HCT116 (cell line): ENCODE data around the gene OASL. TPM values are rescaled to one million over a fixed set of nuclear protein-coding genes. Genes with fewer than 3 reads are reported as not detected.

Source experiments
- ATAC-seq: fragments of 200-7000 bp; cut with Tn5 transposase; 2 replicates; pipeline ENCODE4 v1.9.1; 2020; ENCODE audit warnings: mild to moderate bottlenecking, moderate library complexity
- BruUV-seq: library from RNA; stranded (reverse); fragments of 400-500 nt; replicated peaks from 2 replicates; lab custom pipeline; 2021; lab: Mats Ljungman, UMichigan
- CTCF ChIA-PET: fragments of 300-600 bp; sonication (Branson Sonifier 250); formaldehyde crosslinking; loops from one replicate; lab custom pipeline; 2021; ENCODE audit warnings: antibody characterized with exemption; lab: Charles Lee
- POLR2A ChIA-PET: fragments of 300-600, 350-600 bp; sonication (Branson Sonifier 250); formaldehyde crosslinking; loops from one replicate; lab custom pipeline; 2021; ENCODE audit warnings: antibody characterized with exemption; lab: Charles Lee
- RAD21 ChIA-PET, 2 experiments: fragments of 300-600 bp; sonication (Branson Sonifier 250); formaldehyde crosslinking; loops; one replicate each; lab custom pipeline; 2023; ENCODE audit warnings: low total read pairs in 2 of 2; ENCODE audit not compliant: uncharacterized antibody in 2 of 2, unreplicated experiment in 2 of 2, low non-redundant PET in 1 of 2; lab: Charles Lee
- DNase-seq: peaks from one replicate; pipeline ENCODE4 v3.0.0-alpha.2; 2010; ENCODE audit warnings: low read depth, low spot score
- H2AFZ ChIP-seq: fragments of 200-600 bp; shearing (Covaris generic), sonication (generic); 2 replicates; pipeline ENCODE4 v1.6.1; 2017; ENCODE audit warnings: low read depth, mixed run types, mixed read lengths, antibody characterized with exemption, low read length; ENCODE audit not compliant: poor library complexity, severe bottlenecking
- H3K27ac ChIP-seq: 2 replicates; pipeline ENCODE4 v1.5.1; 2012; ENCODE audit warnings: low read depth, low read length
- H3K27me3 ChIP-seq: fragments of 200-600 bp; sonication (generic); 2 replicates; pipeline ENCODE4 v1.6.1; 2016; ENCODE audit warnings: mixed run types, low read length, mixed read lengths; ENCODE audit not compliant: insufficient read depth
- H3K36me3 ChIP-seq, 2 experiments: fragments of 200-500 bp in 1 of 2; fragments of 200-600 bp in 1 of 2; sonication (Bioruptor generic) in 1 of 2; sonication (generic) in 1 of 2; 2 replicates each; pipeline versions ENCODE4 v1.5.1 to v1.6.1; 2014 to 2016; ENCODE audit warnings: low read length in 2 of 2, inconsistent platforms in 1 of 2, mixed read lengths in 1 of 2, mixed run types in 1 of 2; ENCODE audit not compliant: insufficient read depth in 2 of 2, control insufficient read depth in 1 of 2
- H3K4me1 ChIP-seq, 2 experiments: fragments of 200-600 bp in 1 of 2; sonication (generic) in 1 of 2; 2 replicates each; pipeline versions ENCODE4 v1.5.1 to v1.6.1; 2012 to 2017; ENCODE audit warnings: low read length in 2 of 2, inconsistent platforms in 1 of 2, mild to moderate bottlenecking in 1 of 2, mixed read lengths in 1 of 2, mixed run types in 1 of 2, moderate library complexity in 1 of 2; ENCODE audit not compliant: insufficient read depth in 2 of 2, control insufficient read depth in 1 of 2
- H3K4me2 ChIP-seq: fragments of 200-600 bp; sonication (generic); 2 replicates; pipeline ENCODE4 v1.6.1; 2017; ENCODE audit warnings: mixed run types, low read length, mixed read lengths
- H3K4me3 ChIP-seq, 2 experiments: fragments of 200-600 bp in 1 of 2; sonication (generic) in 1 of 2; replicated peaks in 1 of 2; 2 replicates each; pipeline ENCODE4 v1.5.1; 2011 to 2016; ENCODE audit warnings: low read length in 2 of 2, control low read depth in 1 of 2, low read depth in 1 of 2, mild to moderate bottlenecking in 1 of 2, mixed read lengths in 1 of 2, mixed run types in 1 of 2
- H3K79me2 ChIP-seq: fragments of 200-600 bp; sonication (generic); 2 replicates; pipeline ENCODE4 v1.6.1; 2017; ENCODE audit warnings: mild to moderate bottlenecking, mixed run types, low read length, moderate library complexity, mixed read lengths; ENCODE audit not compliant: insufficient read depth
- H3K9ac ChIP-seq: fragments of 200-600 bp; sonication (generic); 2 replicates; pipeline ENCODE4 v1.6.1; 2016; ENCODE audit warnings: low read length, mixed read lengths
- H3K9me2 ChIP-seq: fragments of 200-600 bp; sonication (generic), shearing (Covaris generic); 2 replicates; pipeline ENCODE4 v1.6.1; 2017; ENCODE audit warnings: mixed run types, mild to moderate bottlenecking, moderate library complexity; ENCODE audit not compliant: insufficient read depth
- H3K9me3 ChIP-seq, 2 experiments: fragments of 200-500 bp in 1 of 2; fragments of 200-600 bp in 1 of 2; sonication (Bioruptor generic) in 1 of 2; sonication (generic) in 1 of 2; 2 replicates each; pipeline ENCODE4 v1.6.1; 2014 to 2017; ENCODE audit warnings: low read length in 2 of 2, mixed read lengths in 2 of 2, inconsistent platforms in 1 of 2, low read depth in 1 of 2, mild to moderate bottlenecking in 1 of 2, mixed run types in 1 of 2, moderate library complexity in 1 of 2; ENCODE audit not compliant: control insufficient read depth in 1 of 2, insufficient read depth in 1 of 2
- H4K20me1 ChIP-seq: fragments of 200-600 bp; sonication (generic), shearing (Covaris generic); 2 replicates; pipeline ENCODE4 v1.6.1; 2017; ENCODE audit warnings: mixed run types, mild to moderate bottlenecking, moderate library complexity; ENCODE audit not compliant: insufficient read depth
- CBX3 ChIP-seq: IDR thresholded peaks from 2 replicates; pipeline ENCODE4 v1.6.1; 2012; ENCODE audit warnings: low read depth
- CEBPB ChIP-seq: IDR thresholded peaks from 2 replicates; pipeline ENCODE4 v1.6.1; 2012; ENCODE audit warnings: low read depth
- EGR1 ChIP-seq: IDR thresholded peaks from 2 replicates; pipeline ENCODE4 v1.6.1; 2012; ENCODE audit warnings: low read depth
- ELF1 ChIP-seq: IDR thresholded peaks from 2 replicates; pipeline ENCODE4 v1.6.1; 2012; ENCODE audit warnings: low read depth, borderline replicate concordance
- EZH2 ChIP-seq: fragments of 200-600 bp; sonication (generic); IDR thresholded peaks from 2 replicates; pipeline ENCODE4 v1.6.1; 2017; ENCODE audit warnings: antibody characterized with exemption, mixed run types
- EZH2phosphoT487 ChIP-seq: fragments of 200-600 bp; IDR thresholded peaks from 2 replicates; pipeline ENCODE4 v1.6.1; 2018; ENCODE audit warnings: antibody characterized with exemption, borderline replicate concordance
- FOSL1 ChIP-seq: IDR thresholded peaks from 2 replicates; pipeline ENCODE4 v1.6.1; 2012; ENCODE audit warnings: low read depth
- JUND ChIP-seq: IDR thresholded peaks from 2 replicates; pipeline ENCODE4 v1.6.1; 2012
- POLR2A ChIP-seq: IDR thresholded peaks from 2 replicates; pipeline ENCODE4 v1.7.0; 2011; ENCODE audit warnings: borderline replicate concordance; ENCODE audit not compliant: insufficient read depth, insufficient read length; ENCODE audit errors: extremely low read depth
- POLR2AphosphoS5 ChIP-seq: IDR thresholded peaks from 2 replicates; pipeline ENCODE4 v1.6.1; 2011; ENCODE audit warnings: mild to moderate bottlenecking, low read depth, low read length, moderate library complexity
- RAD21 ChIP-seq: IDR thresholded peaks from 2 replicates; pipeline ENCODE4 v1.6.1; 2012; ENCODE audit warnings: low read depth, mild to moderate bottlenecking
- SIN3A ChIP-seq: IDR thresholded peaks from 2 replicates; pipeline ENCODE4 v1.6.1; 2012; ENCODE audit warnings: low read depth
- SRF ChIP-seq: IDR thresholded peaks from 2 replicates; pipeline ENCODE4 v1.6.1; 2012; ENCODE audit warnings: low read depth
- TCF7L2 ChIP-seq: IDR thresholded peaks from 2 replicates; pipeline ENCODE4 v1.7.0; 2011; ENCODE audit warnings: borderline replicate concordance, inconsistent platforms; ENCODE audit not compliant: insufficient read depth, insufficient read length; ENCODE audit errors: extremely low read depth
- ZBTB33 ChIP-seq: IDR thresholded peaks from 2 replicates; pipeline ENCODE4 v1.6.1; 2011; ENCODE audit warnings: mild to moderate bottlenecking, low read length, moderate library complexity; ENCODE audit not compliant: insufficient replicate concordance; ENCODE audit errors: extremely low read depth
- ZFX ChIP-seq: fragments of 450-650 bp; IDR thresholded peaks from 2 replicates; pipeline ENCODE4 v1.6.1; 2017
- ZNF274 ChIP-seq: fragments of 200-500 bp; sonication (Bioruptor generic); IDR thresholded peaks from 2 replicates; pipeline ENCODE4 v1.6.1; 2014; ENCODE audit warnings: mild to moderate bottlenecking, low read depth, low read length, inconsistent platforms
- intact Hi-C: fragments of 100-400 bp; cut with micrococcal nuclease; formaldehyde crosslinking; loops from 2 replicates; pipeline ENCODE4 v1.10.0; 2022
- total RNA-seq: library from RNA; stranded (reverse); gene quantifications from one replicate; pipeline ENCODE4 v1.2.1, GENCODE V29; 2021; ENCODE audit not compliant: unreplicated experiment
- TF ChIP-seq, protein P1 (sequence below), 3 experiments: fragments of 200-600 bp in 1 of 3; sonication (generic) in 1 of 3; IDR thresholded peaks in 2 of 3; conservative IDR thresholded peaks in 1 of 3; 2 replicates each; pipeline ENCODE4 v1.5.1; 2012 to 2017; ENCODE audit warnings: low read depth in 2 of 3, low read length in 2 of 3, antibody characterized with exemption in 1 of 3, borderline replicate concordance in 1 of 3, control low read depth in 1 of 3, mild to moderate bottlenecking in 1 of 3, mixed read lengths in 1 of 3, mixed run types in 1 of 3, moderate library complexity in 1 of 3; ENCODE audit not compliant: insufficient read depth in 1 of 3
- TF ChIP-seq, protein P2 (sequence below): IDR thresholded peaks from 2 replicates; pipeline ENCODE4 v1.6.1; 2012

Gene OASL
- total RNA-seq, 1 experiment from 2014 or later = 4.1 TPM

- TF ChIP-seq, protein P1, sequence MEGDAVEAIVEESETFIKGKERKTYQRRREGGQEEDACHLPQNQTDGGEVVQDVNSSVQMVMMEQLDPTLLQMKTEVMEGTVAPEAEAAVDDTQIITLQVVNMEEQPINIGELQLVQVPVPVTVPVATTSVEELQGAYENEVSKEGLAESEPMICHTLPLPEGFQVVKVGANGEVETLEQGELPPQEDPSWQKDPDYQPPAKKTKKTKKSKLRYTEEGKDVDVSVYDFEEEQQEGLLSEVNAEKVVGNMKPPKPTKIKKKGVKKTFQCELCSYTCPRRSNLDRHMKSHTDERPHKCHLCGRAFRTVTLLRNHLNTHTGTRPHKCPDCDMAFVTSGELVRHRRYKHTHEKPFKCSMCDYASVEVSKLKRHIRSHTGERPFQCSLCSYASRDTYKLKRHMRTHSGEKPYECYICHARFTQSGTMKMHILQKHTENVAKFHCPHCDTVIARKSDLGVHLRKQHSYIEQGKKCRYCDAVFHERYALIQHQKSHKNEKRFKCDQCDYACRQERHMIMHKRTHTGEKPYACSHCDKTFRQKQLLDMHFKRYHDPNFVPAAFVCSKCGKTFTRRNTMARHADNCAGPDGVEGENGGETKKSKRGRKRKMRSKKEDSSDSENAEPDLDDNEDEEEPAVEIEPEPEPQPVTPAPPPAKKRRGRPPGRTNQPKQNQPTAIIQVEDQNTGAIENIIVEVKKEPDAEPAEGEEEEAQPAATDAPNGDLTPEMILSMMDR (IDR thresholded peaks at IDR 0.05 in 2 of 3, conservative IDR thresholded peaks at IDR 0.05 in 1 of 3; ENCODE audit: borderline replicate concordance in 1 of 3, insufficient read depth in 1 of 3, low read depth in 2 of 3, low read length in 2 of 3) = no peak
- TF ChIP-seq RAD21 = no peak
- TF ChIP-seq POLR2A = peak; percentile 82
- no peak for TF ChIP-seq ZFX
- TF ChIP-seq CEBPB = no peak
- TF ChIP-seq, protein P2, sequence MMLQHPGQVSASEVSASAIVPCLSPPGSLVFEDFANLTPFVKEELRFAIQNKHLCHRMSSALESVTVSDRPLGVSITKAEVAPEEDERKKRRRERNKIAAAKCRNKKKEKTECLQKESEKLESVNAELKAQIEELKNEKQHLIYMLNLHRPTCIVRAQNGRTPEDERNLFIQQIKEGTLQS = no peak
- TF ChIP-seq EZH2 = no peak
- TF ChIP-seq FOSL1 = no peak
- TF ChIP-seq EZH2phosphoT487 = no peak
Measured at GRCh38 chr12:121038861-121039668, at the start of gene OASL (continued).

- BruUV-seq = no TSS peak
- ATAC-seq = no peak
- Histone ChIP-seq H3K36me3 (no peaks in the 10 kb centered on the region), H3K9me2 (no peaks in the 10 kb centered on the region), H3K4me2 (no peak overlapping the region), H3K4me3 (no peak overlapping the region), H3K9ac (no peak overlapping the region), H3K79me2 (no peaks in the 10 kb centered on the region), H3K4me1 (peaks cover 0 to 6% of the 10 kb centered on the region in 2 experiments; a peak in 1 of 4 replicates), H3K27me3 (no peaks in the 10 kb centered on the region), H4K20me1 (no peaks in the 10 kb centered on the region), H2AFZ (no peak overlapping the region), H3K27ac (no peak overlapping the region), H3K9me3 (no peaks in the 10 kb centered on the region)
- ChIA-PET POLR2A (no interaction called here), RAD21 (no interaction called here), CTCF (no interaction called here)
- intact Hi-C loops = no loop called here
- no peak for DNase-seq
- TF ChIP-seq EZH2 (no peak), ZBTB33 (no peak), EGR1 (no peak), ZNF274 (no peak), SIN3A (no peak), ELF1 (no peak), TCF7L2 (no peak), CEBPB (no peak), SRF (no peak), RAD21 (no peak), JUND (no peak), POLR2AphosphoS5 (no peak), FOSL1 (no peak), CBX3 (no peak)
- TF ChIP-seq, protein P1 (IDR thresholded peaks at IDR 0.05 in 2 of 3, conservative IDR thresholded peaks at IDR 0.05 in 1 of 3; ENCODE audit: borderline replicate concordance in 1 of 3, insufficient read depth in 1 of 3, low read depth in 2 of 3, low read length in 2 of 3) = no peak
Measured at GRCh38 chr12:121088195-121088585, 49.1 kb upstream of the OASL start.
